Neural cell (in vitro differentiated cells): ENCODE measurements around the gene BCO2.

ENCODE experiments used
- EP300 ChIP-seq: fragments of 450-650 bp; conservative IDR thresholded peaks from 2 replicates; pipeline ENCODE4 v1.6.1; 2014; ENCODE audit warnings: antibody characterized with exemption, mild to moderate bottlenecking, moderate library complexity; ENCODE audit not compliant: poor library complexity, severe bottlenecking
- EZH2 ChIP-seq: fragments of 200-600, 300-800 bp; shearing (Covaris generic), sonication (generic); IDR thresholded peaks from 2 replicates; pipeline ENCODE4 v1.6.1; 2014; ENCODE audit warnings: antibody characterized with exemption, low read length, borderline replicate concordance, mild to moderate bottlenecking; ENCODE audit not compliant: insufficient read depth, poor library complexity, severe bottlenecking
- POLR2AphosphoS5 ChIP-seq: IDR thresholded peaks from 2 replicates; pipeline ENCODE4 v1.6.1; 2012
- RAD21 ChIP-seq: fragments of 450-650 bp; conservative IDR thresholded peaks from 2 replicates; pipeline ENCODE4 v1.6.1; 2014; ENCODE audit warnings: antibody characterized with exemption, mild to moderate bottlenecking, moderate library complexity
- SMC3 ChIP-seq: fragments of 450-650 bp; conservative IDR thresholded peaks from 2 replicates; pipeline ENCODE4 v1.6.1; 2014; ENCODE audit warnings: antibody characterized with exemption, mild to moderate bottlenecking, moderate library complexity; ENCODE audit not compliant: poor library complexity
- TAF1 ChIP-seq: IDR thresholded peaks from 2 replicates; pipeline ENCODE4 v1.6.1; 2012; ENCODE audit warnings: low read depth
- TF ChIP-seq, protein P1 (sequence below): fragments of 450-650 bp; IDR thresholded peaks from 2 replicates; pipeline ENCODE4 v1.5.1; 2014; ENCODE audit warnings: antibody characterized with exemption, mild to moderate bottlenecking, moderate library complexity; ENCODE audit not compliant: poor library complexity, severe bottlenecking

DNA sequence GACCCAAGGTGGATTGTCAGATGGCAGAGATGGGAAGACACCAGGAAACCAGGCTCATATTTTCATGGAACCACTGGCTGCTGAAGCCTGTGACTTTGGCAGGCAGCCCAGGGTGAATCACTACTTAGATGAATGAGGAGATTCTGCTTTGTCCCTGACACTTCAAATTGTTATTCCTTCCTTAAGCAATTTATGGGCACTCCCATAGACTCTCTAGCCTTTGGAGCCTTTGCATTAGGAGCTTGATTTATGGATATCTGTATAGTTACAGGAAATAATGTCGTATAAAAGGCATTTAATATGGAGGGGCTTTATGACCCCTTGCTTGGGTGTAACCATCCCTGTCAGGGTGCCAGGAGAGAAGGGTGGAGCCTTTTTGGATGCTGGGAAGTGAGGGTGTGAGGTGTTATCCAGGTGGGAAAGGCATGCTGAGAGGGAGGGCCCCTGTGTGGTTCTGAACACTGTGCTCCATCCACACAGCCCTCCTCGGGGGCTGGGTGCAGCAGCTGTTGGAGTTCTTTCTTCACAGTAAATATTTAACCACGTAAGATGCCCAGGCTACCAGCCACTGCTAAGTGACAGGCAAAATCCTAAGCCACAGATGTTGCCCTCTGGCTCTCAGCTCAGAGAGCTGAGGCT lies 46.7 kb upstream of the BCO2 start:
- TF ChIP-seq EP300 (no peak), TAF1 (no peak), SMC3 (no peak), POLR2AphosphoS5 (no peak), EZH2 (no peak), RAD21 (no peak)
- TF ChIP-seq, protein P1, sequence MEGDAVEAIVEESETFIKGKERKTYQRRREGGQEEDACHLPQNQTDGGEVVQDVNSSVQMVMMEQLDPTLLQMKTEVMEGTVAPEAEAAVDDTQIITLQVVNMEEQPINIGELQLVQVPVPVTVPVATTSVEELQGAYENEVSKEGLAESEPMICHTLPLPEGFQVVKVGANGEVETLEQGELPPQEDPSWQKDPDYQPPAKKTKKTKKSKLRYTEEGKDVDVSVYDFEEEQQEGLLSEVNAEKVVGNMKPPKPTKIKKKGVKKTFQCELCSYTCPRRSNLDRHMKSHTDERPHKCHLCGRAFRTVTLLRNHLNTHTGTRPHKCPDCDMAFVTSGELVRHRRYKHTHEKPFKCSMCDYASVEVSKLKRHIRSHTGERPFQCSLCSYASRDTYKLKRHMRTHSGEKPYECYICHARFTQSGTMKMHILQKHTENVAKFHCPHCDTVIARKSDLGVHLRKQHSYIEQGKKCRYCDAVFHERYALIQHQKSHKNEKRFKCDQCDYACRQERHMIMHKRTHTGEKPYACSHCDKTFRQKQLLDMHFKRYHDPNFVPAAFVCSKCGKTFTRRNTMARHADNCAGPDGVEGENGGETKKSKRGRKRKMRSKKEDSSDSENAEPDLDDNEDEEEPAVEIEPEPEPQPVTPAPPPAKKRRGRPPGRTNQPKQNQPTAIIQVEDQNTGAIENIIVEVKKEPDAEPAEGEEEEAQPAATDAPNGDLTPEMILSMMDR = no peak
